NCI-H69 (cell line): ENCODE measurements around the gene CHRNE.
"Not testable (repeated sequence)": the region's sequence is repeated elsewhere in the genome, so short reads cannot be mapped to it uniquely, and the experiment has no call there.

Source experiments
- DNase-seq: peaks from one replicate; lab custom pipeline; 2025; lab: John Stamatoyannopoulos, UW

CHRNE gene

DNA sequence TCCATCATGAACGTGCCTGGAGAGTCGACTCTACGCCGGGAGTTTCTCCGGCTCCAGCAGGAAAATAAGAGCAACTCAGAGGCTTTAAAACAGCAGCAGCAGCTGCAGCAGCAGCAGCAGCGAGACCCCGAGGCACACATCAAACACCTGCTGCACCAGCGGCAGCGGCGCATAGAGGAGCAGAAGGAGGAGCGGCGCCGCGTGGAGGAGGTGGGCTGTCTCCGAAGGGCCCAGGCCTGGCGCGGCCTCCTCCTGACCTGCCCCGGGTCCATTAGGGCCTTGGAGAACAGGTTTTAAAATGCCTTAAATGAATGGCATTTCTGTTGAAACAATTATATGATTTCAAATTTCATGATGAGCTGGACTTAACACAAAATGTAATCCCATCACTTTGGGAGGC is 15.3 kb downstream of the CHRNE start:
- DNase-seq: no peak

DNA sequence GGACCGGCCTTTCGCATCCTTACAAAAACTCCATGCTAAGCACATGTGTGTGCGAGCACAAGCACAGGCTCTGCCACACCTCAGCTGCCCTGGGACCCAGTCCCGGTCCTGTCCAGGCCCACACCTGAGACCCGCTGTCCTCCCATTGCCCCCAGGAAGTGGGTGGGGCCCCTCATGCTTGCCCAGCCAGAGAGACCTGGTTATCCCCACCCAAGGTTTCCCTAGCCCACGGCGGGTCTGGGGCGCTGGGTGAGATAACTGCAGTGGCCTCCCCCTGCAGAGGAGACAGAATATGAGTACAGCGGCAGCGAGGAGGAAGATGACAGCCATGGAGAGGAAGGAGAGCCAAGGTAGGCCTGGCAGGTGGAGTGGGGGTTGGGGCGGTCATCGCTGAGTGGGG is 16.1 kb downstream of the CHRNE start:
- DNase-seq: no peak

DNA sequence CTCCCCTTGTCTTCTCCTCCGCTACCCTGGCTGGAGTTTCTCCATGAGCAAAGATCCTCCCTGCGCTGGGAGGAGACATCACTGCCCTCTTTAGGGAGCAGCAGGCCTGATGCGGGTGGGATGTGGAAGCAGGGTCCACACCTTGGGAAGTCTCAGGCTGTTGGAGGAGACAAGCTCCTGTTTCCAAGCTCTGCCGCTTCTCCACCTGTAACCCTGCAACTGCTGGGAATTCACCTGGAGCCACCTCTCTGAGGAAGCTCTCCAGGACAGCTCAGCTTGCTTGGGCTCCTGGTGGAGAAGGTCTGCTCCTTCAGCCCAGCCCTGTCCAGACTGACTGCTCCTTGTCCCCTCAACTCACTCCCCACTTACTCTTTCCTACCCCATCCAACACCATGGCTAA is 18.4 kb downstream of the CHRNE start:
- DNase-seq: no peak

DNA sequence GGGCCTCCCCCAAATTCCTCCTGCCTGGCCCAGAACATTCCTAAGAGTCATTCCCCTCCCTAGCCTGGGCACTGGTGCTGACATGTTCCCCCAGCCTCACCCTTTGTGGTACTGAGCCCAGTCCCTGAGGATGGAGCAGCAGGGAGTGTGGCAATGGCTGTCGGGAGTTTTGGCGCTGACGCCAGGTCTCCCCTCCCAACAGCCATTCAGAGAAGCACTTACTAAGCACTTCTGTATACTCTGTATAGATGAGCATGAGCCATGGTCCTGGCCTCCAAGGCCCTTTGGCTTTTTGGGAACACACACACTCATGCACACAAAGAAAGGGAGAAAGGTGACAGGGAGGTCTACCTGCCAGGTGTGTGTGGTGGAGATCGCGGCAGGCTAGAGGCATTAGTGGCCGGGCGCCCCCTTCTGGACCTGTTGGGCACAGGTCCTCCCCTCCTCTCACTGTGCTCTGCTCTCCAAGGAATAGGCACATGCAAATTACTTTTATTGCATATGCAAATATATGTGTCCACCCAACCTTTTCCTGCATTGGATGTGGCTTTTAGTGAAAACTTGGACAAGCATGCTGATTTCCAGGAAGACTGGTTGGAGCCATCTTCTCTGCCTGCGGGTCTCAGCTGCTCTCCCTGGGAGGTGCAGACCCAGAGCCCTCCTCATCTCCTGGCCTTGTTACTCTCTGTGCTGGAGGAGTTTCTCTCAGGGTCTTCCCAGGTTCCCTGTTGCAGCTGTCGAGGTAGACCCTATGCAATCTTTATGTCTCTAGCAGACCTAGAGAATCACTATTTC is 20.9 kb downstream of the CHRNE start:
- DNase-seq: peak; percentile 59

DNA sequence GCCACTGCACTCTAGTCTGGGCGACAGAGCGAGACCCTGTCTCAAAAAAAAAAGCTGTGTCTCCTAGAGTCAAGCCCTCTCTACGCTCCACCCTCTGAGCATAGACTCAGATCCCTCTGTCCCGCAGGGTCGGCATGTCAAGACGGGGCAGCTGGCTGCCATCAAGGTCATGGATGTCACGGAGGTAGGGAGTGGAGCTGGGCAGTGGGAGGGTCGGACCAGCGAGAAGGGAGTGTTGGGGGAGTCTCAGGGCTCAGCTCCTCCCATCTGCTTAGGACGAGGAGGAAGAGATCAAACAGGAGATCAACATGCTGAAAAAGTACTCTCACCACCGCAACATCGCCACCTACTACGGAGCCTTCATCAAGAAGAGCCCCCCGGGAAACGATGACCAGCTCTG is 22.0 kb downstream of the CHRNE start:
- DNase-seq: no peak

DNA sequence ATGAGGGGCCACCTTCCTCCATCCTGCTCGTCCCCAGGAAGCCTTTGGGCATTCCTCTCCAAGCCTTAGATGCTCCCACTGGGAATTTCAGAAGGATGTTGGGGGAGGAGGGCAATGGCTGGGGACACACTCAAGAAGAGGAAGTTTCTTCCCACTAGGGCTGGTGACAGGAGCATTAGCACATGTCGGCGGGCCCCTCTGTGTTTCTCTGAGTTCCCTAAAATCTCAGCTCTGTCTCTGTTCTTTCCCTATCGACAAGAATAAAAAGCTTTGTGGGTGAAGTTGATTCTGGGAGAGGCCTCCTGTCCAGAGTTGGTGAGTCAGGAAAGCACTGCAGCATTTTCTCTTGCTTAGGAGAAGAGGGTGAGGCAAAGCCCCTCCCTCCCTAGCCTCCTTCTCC is 23.3 kb downstream of the CHRNE start:
- no peak for DNase-seq

DNA sequence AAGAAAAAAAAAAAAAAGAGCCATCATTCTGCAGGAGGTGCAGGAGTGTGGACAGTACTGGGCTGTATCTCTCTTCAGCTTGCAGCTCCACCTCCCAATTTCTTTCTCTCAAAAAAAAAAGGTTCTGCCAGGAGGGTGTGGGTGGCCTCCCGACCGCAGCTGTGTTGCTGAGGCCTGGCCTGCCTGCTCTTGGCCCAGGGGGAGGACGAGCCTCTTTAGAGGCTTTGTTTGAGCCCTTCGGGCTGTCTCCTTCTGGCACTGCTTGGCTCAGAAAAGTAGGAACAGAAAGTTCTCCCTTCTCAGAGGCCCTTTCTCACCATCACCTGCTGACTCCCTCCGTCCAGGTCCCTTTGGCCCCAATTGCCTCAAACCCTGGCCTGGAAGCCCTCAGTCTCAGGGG is 25.8 kb downstream of the CHRNE start:
- no peak for DNase-seq

DNA sequence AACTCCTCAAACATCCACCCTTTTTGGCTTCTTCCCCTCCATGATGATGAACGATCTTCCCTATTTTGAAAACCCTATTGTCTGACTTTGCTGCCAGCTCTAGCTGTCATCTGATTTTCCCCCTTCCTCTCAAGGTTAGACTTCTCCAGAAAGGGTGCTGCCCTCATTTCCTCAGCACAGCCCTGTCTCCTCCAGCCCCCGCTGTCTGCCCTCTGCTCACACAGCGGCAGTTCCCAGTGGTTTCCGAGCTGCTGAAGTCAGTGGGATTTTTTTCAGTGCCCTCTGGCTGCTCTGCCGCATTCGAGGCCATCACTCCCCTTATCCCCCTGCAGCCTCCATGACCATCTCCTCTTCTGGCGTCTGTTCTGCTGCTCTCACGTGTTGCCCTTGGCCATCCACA is 30.1 kb downstream of the CHRNE start:
- DNase-seq: no peak

DNA sequence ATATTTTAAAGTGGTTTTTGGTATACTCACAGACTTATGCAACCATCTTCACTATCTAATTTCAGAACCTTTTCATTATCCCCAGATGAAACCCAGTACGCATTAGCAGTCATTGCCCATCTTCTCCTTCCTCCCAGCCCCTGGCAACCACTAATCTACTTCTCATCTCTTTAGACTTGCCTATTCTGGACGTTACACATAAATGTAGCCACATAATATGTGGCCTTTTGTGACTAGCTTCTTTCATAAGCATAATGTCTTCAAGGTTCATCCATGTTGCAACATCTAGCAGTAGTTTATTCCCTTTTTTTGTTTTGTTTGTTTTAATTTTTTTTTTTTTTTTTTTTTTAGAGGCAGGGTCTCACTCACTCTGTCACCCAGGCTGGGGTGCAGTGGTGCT is 32.0 kb downstream of the CHRNE start:
- DNase-seq: no peak

DNA sequence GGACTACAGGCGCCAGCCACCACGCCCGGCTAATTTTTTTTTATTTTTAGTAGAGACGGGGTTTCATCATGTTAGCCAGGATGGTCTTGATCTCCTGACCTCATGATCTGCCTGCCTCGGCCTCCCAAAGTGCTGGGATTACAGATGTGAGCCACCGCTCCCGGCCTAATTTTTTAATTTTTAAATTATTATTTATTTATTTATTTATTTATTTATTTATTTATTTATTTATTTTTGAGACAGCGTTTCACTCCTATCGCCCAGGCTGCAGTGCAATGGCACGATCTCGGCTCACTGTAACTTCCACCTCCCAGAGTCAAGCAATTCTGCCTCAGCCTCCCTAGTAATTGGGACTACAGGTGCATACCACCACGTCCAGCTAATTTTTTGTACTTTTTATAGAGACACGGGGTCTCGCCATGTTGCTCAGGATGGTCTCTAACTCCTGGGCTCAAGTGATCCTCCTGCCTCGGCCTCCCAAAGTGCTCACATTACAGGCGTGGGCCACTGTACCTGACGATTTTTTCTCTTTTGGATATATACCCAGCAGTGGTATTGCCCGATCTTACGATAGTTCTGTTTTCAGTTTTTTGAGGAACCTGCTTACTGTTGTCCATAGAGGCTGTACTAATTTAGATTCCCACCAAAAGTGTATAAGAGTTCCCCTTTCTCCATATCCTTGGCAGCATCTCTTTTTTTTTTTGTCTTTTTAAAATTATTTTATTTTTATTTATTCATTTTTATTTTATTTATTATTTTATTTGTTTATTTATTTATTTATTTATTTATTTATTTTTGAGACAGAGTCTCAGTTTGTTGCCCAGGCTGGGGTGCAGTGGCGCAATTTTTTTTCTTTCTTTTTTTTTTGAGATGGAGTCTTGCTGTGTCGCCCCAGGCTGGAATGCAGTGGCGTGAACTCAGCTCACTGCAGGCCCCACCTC is 33.6 kb downstream of the CHRNE start:
- not testable (repeated sequence) for DNase-seq

DNA sequence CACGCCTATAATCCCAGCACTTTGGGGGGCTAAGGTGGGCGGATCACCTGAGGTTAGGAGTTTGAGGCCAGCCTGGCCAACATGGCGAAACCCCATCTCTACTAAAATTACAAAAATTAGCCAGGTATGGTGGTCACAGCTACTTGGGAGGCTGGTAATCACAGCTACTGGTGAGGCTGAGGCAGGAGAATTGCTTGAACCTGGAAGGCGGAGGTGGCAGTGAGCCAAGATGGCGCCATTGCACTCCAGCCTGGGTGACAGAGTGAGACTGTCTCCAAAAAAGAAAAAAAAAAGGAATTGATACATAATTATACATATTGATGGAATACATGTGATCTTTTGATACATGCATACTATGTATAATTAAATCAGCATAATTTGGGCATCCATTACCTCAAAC is 35.4 kb downstream of the CHRNE start:
- DNase-seq: not testable (repeated sequence)

DNA sequence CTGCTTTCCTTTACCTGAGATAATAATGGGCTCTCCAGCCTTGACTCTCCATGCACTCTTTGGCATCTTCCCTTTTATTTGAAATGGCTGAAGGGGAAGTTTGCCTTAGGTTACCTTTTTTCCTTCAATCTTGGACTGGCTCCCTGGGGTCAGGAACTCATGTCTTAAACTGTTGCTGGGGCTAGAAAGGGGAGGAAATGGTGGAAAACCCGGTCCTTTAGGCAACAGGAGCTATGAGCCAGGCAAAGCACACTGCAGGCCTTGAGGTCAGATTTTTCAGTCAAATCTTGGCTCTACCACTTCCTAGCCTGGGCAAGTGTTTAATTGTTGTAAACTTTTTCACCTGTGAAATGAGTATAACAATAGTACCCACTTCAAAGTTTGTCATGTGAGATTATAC is 39.6 kb downstream of the CHRNE start:
- DNase-seq: no peak

DNA sequence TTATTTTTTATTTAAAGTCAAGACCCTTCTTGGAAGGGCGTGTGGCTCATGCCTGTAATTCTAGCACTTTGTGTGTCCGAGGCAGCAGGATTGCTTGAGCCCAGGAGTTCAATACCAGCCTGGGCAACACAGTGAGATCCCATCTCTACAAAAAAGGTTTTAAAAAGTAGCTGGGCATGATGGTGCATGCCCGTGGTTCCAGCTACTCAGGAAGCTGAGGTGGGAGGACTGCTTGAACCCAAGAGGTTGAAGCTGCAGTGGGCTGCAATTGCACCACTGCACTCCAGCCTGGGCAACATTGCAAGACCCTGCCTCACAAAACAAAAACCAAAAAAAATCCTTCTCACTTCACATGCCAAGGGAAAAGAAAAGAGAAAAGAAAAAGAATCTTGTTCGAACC is 40.2 kb downstream of the CHRNE start:
- no peak for DNase-seq

DNA sequence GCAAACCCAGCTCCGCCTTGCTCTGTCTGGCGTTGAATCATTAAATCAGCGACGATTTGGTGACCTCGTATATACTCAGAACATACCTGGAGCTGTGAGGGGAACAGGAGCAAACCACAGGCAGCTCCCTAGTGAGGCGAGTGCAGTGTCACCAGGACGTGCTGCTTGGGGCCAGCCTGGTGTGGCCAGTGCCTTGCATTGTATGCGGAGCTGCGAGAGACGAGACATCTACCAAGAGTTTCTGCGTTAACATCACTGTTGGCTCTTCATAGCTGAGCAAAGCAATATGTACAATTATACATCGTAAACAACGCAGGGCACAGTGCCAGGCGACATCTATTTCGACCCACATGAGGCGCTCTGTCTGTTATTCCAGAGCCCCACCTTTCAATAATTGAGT is 41.8 kb downstream of the CHRNE start:
- DNase-seq: no peak

DNA sequence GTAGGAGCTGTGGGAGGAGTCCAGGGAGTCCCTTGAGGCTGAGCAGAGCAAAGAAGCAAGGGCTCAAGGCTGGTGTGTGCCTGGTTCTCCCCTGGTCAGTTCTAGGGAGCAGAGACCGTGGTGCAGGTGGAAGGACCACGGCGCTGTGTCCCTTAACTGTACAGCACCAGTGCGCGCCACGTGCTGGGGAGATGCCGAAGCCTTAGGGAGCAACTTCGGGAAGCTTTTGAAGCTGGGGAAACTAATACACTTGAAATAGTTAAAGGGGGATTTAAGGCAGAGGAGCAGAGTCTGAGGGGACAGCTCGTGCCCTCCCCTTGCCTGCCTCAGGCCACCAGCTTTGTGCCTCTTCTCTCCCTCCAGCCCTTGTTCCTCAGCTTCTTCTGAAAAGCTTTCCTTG is 42.2 kb downstream of the CHRNE start:
- no peak for DNase-seq

DNA sequence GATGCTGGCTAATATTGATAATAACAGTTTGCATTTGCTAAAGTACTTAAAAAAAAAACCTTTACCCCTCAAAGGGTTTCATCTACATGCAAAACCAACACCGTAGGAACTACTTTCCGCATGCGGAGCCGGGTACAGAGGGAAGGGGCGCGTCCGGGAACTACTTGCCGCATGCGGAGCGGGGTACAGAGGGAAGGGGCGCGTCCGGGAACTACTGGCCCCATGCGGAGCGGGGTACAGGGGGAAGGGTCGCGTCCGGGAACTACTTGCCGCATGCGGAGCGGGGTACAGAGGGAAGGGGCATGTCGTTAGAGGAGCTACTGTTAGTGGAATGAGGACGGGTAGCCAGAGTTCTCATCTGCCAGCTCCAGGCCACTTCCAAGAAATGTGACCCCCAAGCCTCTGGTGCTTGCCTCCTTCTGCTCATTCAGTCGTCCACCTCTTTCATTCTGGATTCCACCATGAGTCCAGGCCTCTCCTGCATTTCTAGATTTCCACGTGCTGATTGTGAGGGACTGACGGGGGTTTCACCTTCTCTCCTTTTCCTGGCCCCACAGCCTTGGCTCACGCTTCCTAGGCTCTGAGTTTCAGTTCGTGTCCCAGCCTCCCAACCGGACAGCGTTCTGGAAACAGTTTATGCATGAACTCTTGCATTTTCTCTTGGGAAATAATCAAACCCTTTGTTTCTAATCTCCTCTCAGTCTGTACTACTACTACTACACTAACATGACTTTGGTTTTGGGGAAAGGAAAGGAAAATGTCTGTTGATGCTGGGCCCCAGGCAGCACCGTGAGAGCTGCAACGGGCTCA is 42.9 kb downstream of the CHRNE start:
- no peak for DNase-seq

DNA sequence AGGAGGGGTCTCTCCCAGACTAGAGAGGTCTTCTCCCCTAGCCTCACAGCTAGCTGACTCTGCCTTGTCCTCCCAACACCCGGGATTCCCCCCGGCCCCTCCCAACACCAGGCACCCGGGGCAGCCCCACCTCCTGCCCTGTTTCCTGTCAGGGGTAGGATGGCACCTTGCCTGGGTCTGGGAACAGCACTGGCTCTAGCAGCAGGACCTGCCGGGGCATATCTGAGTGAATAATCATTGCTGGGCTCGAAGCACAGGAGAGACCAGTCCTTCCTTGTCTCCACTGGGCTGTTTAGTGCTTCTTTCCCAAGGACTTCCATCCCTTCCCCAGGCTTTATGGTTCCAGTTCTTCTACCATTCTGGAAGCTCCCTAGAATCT is 44.0 kb downstream of the CHRNE start:
- no peak for DNase-seq

DNA sequence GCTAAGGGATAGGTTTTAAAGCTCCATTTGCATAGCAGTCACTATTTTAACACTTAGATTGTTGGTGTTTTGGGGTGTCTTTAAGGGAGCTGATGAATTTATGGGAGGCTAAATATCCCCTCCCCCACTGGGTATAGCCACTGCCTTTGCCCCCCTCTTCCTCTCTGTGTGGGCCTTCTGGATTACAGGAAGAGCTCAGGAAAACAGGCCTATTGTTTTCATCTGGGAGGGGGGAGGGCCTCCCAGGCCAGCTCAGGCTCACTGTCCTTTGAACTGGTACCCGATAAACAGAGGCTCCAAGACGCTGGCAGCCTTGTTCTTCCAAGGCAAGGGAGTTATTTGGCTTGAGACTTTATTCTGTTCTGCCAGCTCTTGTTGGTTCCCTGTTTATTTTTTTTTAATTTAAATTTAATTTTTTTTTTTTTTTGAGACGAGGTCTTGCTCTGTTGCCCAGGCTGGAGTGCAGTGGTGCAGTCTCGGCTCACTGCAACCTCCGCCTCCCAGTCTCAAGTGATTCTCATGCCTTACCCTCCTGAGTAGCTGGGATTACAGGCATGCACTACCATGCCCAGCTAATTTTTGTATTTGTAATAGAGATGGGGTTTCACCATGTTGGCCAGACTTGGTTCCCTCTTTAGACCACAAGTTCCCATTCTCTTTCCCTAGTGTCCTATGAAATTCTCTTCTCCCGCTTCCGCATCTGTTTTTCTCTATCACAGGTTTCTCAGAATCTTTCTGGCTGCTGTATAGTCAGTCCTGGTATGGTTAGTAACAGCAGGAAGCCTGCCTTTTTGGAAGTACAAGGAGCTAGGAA is 44.6 kb downstream of the CHRNE start:
- peak; percentile 3 for DNase-seq

DNA sequence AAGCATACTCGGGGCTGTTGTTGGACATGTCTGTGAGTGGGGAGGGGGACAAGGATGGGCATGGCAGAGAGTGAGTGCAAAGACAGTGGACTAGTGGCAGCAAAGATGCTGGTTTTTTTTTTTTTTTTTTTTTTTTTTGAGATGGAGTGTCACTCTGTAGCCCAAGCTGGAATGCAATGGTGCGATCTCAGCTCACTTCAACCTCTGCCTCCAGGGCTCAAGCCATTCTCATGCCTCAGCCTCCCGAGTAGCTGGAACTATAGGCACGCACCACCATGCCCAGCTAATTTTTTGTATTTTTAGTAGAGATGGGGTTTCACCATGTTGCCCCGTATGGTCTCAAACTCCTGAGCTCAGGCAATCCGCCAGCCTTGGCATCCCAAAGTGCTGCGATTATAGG is 45.6 kb downstream of the CHRNE start:
- not testable (repeated sequence) for DNase-seq

DNA sequence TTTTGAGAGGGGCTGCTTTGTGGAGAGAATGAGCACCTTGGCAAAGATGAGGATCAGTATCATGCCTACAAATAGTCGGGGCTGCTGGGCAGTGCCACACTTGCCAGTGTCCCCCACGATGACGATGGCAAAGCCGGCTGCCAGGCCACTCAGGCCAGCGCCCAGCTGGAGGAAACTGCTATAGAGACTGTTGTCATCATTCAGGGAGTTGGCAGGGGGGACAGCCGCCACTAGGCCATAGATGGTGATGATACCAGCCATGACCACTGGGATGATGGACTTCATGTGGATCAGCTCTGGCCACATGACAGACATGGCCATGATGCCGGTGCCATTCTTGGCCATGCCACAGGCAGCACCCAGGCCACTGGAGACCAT is 46.0 kb downstream of the CHRNE start:
- DNase-seq: no peak

DNA sequence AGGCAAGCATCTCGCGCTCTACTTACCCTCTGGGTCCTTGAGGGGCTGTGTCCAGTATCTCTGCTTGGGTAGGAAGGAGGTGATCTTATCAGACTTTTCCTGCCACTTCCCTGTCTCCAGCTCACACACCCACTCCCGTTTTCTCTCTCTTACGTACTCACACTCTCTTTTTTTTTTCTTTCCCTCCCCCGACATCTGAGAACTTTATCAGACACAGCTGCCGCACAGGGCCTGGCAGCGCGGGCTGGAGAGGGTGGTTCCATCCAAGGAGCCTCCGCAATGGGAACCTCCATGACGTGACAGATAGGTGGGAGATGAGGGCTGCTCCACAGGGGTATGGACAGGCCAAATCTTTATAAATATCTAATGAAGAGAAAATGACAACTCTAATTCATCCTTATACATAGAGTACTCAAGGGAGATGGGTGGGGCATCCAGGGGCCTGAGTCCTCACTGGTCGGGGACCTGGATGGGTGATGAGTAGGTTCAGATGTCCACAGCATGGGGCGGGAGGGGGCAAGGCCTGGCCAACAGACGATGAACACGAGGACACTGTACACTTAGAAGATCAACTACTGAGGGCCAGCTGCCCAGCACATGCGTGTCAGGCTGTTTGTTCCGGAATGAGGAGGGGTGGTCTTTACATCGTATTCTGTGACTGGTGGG is 46.5 kb downstream of the CHRNE start:
- DNase-seq: no peak
